Fibroblast of upper back skin (primary cell): ENCODE data around the gene ALLC.
"Not testable (repeated sequence)": the region's sequence is repeated elsewhere in the genome, so short reads cannot be mapped to it uniquely, and the experiment has no call there.

Source experiments
- DNase-seq: peaks from one replicate; pipeline ENCODE4 v3.0.0-alpha.2; 2013

Gene ALLC

DNA sequence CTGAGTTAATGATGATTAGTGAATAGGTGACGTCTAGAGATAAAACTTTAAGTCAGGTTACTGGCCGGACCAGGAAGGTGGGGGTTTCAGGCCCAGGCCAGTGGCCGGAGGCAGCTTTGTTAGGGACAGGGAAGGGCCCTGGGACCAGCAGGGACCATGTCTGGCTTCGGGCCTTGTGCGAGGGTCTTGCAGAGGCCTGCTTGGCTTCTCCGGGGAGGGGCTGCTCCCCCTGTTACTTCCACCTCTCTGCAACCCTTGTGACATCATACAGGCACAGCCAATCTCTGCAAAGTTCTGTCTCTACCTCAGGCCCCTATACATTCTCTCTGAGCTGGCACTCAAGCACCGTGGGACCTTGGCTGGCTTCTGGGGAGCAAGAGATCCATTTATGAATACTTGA lies at the start of gene ALLC:
ALLC (plus strand) TSS at position 320 of the 400 bp plus-strand sequence. CDS start 12,958 bp downstream, outside the sequence.
- no peak for DNase-seq

DNA sequence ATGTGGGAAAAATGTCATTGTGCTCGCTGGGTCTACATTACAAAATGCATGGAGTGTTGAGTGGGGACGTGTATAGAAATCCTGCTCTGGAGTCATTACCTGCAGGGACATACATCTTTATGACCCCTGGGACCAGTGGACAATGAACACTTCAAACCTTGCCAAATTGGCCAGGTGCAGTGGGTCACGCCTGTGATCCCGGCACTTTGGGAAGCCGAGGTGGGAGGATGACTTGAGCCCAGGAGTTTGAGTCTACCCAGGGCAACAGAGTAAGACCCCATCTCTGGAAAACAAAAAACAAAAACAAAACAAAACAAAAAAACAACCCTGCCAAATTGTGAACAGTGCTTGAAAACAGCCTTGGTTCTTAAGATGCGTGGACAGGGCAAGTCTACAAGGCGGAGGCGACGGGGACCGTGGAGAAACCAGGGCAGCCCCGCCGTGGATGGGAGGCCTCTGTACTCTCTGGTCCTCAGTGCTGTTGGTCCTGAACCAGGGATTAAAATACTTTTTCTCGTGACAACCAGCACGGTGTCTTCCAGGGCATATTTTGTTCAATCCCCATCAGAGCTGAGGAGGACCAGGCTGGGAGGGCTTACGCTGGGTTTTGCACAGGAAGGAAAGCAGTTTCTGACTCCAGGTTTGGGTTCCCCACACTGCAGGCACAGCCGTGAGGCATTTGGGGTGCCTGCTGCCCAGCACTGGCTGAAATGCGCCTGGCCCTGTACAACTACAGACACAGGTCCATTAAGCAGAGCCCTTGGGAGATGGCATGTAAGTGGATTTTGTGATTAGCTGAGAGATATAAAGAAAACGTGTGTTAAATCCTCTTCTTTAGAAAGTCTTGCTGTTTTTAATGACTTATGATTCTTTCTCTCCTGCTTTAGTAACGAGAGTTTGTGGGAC lies 49.4 kb upstream of the ALLC start:
- no peak for DNase-seq

DNA sequence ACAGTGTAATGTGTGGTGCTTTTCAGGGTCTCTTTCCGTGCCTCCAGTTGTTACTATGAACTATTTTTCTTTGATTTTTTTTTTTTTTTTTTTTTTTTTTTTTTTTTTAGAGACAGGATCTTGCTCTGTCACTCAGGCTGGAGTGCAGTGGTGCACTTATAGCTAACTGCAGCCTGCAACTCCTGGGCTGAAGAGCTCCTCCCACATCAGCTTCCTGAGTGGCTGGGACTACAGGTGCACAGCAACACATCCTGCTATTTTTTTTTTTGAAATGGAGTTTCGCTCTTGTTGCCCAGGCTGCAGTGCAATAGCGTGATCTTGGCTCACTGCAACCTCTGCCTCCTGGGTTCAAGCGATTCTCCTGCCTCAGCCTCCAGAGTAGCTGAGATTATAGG lies 48.7 kb upstream of the ALLC start:
- DNase-seq, result not testable (repeated sequence)

DNA sequence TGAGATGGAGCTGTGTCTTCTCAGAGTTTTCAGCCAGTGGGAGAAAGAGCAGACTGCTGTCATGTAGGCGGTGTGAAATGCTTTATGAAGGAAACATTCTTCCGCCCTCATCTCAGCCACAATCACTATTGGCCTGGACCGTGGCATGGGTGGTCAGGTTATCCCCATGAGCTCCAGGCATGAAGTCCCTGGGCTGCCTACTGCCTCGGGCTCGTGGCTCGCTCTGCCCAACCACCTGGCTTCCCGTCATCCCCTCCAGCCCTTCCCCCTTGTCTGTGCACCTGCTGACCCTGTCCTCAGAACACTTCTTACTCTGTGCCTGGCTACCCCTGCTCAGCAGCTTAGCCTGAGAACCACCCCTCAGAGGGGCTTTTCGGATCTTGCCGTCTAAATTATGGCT lies 47.6 kb upstream of the ALLC start:
- no peak for DNase-seq

DNA sequence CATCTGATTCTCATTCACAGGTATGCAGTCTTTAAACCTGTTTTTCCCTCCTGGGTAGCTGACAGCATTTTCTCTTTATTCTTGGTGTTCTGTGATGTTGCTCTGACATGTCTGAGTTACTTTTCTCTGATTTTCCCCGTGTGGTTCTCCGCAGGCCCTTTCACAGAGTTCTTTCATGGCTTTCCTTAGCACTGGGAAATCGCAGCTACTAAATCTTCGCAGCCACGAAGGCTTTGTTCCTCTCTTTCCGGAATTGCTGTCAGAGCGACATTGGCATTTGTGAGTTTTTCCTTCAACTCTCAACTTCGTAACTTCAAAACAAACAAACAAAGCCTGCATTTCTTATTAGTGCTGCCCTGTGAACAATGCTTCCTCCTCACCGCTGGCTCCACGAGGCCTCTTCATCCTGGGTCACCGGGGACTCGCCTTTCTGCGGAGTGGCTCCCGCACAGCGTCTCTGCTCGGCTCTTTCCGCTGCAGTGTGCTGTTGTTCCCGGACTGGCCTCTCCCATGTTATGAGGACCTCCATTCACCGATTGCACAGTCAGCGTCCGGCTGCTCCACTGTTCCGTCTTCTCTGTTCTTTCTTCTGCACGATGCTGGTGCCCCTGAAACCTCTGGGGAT lies 47.0 kb upstream of the ALLC start:
- DNase-seq, result no peak

DNA sequence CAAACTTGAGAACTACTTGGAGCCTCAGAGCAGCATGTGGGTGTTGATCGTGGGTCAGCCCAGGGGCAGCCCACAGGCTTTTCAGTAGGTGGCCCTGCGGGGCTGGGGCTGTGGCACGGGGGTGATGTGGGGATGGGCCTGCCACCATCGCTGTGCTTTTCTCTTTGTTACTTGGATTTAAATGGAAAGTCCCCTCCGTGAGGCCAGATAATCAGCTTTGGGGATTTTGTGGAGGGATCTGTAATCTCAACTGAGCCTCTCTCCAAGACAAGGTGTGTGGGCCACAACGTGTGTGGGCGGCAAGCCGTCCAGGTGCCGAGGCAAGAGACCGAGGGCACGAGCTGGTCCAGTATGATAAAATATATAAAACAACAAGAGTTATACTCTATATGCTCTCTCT lies 46.4 kb upstream of the ALLC start:
- DNase-seq, result no peak

DNA sequence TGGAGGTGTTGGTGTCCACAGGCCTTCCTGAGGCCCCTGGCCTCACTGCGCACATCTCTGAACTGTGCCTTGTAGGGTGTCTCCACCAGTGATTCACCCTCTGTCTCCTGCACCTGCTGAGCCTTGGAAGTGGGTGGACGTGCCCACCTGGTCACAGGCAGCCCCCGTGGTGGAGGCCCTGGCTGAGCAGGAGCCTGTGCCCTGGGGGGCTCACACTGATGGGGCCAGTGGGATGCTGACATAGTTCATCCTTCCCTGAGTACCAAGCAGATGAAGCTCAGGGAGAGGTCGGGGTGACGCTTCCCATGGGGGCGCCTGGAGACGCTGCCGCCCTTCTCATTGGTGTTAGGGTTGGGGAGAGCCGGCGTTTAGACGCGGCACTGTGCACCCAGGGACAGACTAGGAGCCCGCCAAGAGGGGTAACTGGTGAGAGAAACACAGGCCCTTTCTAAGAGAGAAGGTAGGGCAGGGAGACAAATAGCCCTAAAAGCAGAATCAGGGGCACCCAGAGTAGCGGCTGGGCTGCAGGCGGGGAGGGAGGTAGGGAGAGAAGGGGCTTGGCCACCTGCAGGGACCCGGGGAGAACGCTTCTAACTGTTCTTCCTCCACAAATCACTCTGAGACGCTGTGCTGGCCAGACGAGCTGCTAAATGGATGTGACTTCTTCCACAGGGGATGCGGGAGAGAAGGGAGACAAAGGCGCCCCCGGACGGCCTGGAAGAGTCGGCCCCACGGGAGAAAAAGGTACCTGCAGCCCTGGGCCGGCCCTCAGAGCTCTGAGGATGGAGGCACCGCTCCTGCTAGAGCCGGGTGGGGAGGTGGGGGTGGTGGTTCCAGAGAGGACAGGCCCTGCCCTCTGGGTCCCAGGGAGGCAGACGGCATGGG lies 45.1 kb upstream of the ALLC start:
- DNase-seq, result no peak

DNA sequence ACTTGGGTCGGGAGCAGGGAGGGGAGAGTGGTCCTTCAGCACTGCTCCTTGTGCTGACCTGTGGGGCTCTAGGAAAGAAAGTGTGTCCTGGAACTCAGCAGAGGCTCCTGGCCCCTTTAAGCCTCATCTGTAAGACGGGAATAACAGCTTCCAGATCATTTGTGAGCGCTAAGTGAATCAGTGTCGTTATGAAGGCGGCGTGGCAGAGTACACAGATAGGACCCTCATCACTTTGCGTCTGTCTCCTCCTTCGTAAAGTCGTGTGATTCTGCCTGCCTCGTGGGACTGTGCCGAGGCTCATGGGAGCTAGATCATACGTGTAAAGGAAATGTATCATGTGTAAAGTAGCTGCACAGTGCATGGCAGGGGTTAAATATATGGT lies 44.5 kb upstream of the ALLC start:
- no peak for DNase-seq

DNA sequence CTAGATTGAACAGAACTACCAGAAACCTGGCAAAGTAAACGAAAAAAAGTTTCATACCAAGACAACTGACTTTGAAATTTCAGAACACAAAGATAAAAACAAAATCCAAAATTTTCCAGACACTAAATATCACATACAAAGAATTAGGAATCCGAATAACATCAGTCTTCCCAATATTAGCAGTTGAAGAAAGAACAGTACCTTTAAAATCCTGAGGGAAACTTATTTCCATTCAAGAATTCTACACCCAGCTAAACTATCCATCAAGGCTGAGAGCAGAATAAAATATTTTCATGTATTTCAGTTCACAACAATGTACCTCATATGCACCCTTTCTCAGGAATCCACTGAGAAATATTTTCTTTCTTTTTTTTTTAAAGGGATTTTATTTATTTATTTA lies 43.3 kb upstream of the ALLC start:
- DNase-seq, result not testable (repeated sequence)

DNA sequence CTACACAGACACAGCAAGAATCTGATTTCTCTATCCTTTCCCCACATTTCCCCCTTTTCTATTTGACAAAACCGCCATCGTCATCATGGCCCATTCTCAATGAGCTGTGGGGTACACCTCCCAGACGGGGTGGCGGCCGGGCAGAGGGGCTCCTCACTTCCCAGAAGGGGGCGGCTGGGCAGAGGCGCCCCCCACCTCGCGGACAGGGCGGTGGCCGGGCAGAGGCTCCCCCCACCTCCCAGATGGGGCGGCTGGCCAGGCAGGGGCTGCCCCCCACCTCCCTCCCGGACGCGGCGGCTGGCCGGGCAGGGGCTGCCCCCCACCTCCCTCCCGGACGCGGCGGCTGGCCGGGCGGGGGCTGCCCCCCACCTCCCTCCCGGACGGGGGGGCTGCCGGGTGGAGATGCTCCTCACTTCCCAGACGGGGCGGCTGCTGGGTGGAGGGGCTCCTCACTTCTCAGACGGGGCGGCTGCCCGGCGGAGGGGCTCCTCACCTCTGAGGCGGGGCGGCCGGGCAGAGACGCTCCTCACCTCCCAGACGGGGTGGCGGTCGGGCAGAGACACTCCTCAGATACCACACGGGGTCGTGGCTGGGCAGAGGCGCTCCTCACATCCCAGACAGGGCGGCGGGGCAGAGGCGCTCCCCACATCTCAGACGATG lies 42.3 kb upstream of the ALLC start:
- DNase-seq, result not testable (repeated sequence)

DNA sequence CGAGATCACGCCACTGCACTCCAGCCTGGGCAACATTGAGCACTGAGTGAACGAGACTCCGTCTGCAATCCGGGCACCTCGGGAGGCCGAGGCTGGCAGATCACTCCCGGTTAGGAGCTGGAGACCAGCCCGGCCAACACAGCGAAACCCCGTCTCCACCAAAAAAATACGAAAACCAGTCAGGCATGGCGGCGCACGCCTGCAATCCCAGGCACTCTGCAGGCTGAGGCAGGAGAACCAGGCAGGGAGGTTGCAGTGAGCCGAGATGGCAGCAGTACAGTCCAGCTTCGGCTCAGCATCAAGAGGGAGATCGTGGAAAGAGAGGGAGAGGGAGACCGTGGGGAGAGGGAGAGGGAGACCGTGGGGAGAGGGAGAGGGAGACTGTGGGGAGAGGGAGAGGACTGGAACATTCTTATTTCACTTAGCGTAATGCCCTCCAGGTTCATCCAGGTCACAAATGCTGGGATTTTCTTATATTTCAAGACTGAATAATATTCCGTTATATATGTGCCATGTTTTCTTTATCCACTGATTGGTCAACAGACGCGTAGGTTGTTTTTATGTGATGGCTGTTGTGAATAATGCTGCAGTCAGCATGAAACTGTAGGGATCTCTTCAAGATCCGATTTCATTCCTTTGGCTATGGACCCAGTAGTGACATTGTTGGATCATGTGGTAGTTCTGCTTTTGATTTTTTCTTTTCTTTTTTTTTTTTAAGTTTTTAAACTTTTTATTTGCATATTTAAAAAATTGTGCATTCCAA lies 41.4 kb upstream of the ALLC start:
- DNase-seq, result not testable (repeated sequence)

DNA sequence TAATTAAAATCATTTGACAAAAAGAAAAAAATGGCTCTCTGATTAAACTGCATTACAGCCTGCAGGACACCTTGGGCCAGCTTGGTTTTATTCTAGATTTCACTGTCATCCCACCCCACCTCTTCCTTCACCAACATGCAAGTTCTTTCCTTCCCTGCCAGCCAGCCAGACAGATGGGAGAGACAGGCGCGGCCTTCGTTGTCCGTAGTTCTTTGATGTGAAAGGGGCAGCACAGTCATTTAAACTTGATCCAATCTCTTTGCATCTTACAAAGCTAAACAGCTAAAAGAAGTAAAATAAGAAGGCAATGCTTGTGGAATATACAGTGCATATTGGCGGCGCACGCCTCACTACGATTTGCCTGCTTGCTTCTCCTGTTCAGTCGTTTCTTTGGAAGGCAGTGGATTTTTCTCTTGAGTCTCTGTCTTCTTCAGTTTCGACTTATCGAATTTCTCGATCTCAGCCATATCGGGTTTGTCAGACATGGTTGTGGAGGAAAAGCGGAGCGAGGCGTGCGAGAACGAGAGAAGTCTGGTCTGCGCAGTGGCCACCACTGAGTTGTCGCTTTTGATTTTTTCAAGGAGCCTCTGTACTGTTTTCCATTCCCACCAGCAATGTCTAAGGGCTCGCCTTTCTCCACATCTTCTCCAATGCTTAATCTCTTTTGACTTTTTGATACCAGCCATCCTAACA lies 40.7 kb upstream of the ALLC start:
- no peak for DNase-seq

DNA sequence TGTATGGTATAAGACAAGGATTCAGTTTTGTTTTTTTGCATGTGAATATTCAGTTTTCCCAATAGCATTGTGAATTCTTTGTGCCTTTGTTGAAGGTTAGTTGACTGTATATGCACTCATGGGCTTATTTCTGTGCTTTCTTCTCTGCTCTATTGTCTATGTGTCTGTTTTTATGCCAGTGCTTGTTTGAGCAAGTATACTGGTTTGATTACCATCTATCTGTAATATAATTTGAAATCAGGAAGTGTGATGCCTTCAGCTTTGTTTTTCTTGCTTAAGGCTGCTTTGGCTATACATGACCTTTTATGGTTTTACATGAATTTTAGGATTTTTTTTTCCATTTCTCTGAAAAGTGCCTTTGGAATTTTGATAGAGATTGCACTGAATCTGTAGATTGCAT lies 39.6 kb upstream of the ALLC start:
- DNase-seq, result no peak

DNA sequence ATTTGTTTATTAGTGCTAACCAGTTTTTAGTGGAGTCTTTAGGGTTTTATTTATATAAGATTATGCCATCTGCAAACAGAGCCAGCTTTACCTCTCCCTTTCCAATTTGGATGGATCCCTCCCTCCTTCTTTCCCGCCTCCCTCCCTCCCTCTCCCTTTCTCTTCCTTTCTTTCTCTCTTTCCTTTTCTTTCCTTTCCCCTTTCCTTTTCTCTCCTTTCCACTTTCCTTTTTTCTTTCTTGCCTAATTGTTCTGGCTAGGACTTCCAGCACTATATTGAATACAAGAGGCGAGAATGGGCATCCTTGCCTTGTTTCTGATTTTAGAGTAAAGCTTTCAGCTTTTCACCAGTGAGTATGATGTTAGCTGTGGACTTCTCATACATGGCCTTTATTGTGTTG lies 39.0 kb upstream of the ALLC start:
- no peak for DNase-seq

DNA sequence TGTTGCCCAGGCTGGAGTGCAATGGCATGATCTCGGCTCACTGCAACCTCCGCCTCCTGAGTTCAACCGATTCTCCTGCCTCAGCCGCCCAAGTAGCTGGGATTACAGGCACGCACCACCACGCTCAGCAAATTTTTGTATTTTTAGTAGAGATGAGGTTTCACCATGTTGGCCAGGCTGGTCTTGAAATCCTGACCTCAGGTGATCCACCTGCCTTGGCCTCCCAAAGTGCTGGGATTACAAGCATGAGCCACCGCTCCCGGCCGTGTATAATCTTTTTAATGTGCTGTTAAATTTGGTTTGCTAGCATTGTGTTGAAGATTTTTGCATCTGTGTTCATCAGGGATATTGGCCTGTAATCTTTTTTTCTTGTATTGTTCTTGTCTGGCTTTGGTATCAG lies 38.3 kb upstream of the ALLC start:
- not testable (repeated sequence) for DNase-seq

DNA sequence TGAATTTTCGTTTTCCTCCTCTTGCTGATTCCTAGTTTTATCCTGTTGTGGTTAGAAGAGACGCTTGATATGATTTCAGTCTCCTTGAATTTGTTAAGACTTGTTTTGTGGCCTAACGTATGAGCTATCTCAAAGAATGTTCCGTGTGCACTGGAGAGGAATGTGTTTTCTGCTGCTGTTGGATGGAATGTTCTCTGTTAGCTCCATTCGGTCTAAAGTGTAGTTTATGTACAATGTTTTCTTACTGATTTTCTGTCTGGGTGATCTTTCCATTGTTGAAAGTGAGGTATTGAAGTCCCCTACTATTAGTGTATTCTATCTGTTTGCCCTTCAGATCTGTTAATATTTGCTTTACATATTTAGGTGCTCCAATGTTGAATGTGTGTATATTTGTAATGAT lies 37.2 kb upstream of the ALLC start:
- no peak for DNase-seq

DNA sequence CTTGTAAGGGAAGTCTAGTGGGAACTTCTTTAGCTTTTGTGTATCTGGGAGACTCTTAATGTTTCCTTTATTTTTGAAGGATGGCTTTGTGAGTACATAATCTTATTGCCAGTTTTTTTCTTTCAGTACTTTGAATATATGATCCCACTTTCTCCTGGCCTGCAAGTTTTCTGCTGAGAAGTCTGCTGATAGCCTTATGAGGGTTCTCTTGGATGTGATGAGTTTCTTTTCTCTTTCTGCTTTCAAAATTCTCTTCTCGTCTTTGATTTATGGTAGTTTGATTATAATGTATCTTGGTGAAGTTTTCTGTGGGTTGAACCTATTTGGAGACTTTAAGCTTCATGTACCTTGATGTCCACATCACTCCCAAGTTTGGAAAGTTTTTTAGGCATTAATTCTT lies 35.0 kb upstream of the ALLC start:
- DNase-seq, result no peak

DNA sequence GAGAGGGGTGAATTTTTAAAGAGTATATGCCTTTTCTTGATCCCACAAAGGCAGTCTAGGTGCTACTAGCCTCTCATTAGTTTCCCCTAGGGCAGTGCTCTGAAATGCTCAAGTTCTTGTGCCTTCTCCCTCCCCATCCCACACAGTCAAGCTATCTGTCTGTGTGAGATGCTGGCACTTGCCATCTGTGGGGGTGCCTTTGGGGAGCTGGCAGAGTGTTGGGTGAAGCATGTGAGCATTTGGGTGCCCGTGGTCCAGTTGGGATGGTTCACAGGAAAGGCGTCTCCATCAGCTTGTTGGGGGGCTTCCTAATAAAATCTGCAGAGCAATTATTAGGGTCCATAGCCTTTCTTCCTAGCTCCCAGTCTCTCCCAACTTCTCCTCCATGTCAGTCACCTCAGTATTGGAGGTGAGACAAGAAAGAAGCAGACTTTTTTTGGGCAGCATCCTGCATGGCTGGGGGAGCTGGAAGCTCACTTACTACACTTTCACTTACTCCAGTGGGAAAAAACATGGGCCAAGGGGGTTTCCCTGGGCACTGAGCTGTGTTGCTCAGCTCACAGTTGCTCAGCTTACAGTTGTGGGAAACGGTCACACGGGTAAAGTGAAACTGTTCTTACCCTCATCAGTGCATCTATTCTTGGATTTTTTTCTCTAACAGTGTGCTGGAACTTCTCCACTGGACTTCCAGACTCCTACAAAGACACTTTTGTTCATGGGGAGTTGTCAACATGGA lies 33.8 kb upstream of the ALLC start:
- no peak for DNase-seq

DNA sequence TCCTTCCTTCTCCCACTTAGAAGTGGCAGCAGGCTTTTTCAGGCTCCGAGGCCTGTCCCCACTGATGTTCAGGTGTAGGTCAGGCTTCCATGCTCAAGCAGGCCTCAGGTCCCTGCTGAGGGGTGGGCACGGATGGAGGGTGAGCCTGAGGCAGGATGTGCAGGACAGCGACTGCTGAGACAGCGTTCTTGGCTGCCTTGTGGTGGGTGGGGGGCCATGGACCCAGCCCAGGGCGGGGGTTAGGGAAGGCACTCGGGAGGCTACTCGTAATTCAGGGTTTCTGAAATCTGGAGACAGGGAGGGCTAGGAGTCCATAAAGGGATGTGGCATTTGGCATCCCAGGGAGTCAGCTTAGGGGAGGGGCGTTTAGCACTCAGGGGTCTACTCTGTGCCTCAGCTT lies 32.8 kb upstream of the ALLC start:
- DNase-seq, result no peak

DNA sequence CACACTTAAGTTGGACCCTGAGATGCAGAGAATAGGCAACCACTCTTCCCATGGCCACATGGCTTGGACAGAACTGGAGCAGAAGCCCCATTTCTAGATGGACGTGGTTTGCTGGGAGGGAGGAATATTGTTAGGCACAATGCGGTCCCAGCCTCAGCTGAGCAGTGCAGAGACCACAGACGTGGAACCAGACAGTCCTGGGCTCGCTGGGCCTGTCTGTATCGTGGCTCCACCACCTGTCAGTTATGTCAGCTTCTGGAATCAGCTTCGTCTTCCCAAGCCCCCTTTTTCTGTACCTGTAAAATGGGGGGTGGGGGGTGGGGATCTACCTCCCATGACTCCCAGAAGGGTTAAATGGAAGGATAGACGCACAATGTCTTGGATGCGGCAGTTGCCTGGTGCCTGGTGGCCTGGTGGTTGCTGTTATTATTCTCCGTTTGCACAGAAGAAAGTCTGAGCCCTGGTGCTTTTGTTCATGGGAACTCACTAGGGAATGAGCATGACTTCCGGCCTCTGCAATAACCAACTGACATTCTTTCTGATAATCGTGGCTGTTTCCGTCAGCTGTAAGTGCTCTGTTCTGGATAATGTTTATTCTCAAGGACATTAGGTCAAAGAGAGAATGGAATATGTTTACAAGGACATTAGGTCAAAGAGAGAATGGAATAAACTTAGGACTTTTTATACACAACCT lies 31.7 kb upstream of the ALLC start:
- DNase-seq, result no peak
